Mammary epithelial cell (primary cell): ENCODE results near the gene DNM2.

ENCODE experiments used
- CTCF ChIP-seq, 2 donors: IDR thresholded peaks in 1 of 2; conservative IDR thresholded peaks in 1 of 2; 2 replicates each; pipeline ENCODE4 v1.5.1; 2011 to 2012; ENCODE audit warnings: inconsistent platforms in 2 of 2, low read length in 2 of 2, mild to moderate bottlenecking in 2 of 2, control low read depth in 1 of 2, low read depth in 1 of 2; ENCODE audit not compliant: insufficient read depth in 1 of 2; ENCODE audit errors: extremely low read depth in 1 of 2
- EZH2 ChIP-seq: IDR thresholded peaks from 2 replicates; pipeline ENCODE4 v1.6.1; 2012; ENCODE audit warnings: low read length, inconsistent platforms, borderline replicate concordance

GRCh38 chr19:10749435-10750384, 31.8 kb downstream of the DNM2 start:
- TF ChIP-seq CTCF (conservative IDR thresholded peaks at IDR 0.05 in 1 of 2, IDR thresholded peaks at IDR 0.05 in 1 of 2; ENCODE audit: extremely low read depth in 1 of 2, insufficient read depth in 1 of 2, low read depth in 1 of 2, low read length in 2 of 2) = no peak
- TF ChIP-seq EZH2 = no peak
